HepG2 (cell line): Measurements from ENCODE around the gene THOC1. TPM values are rescaled to one million over a fixed set of nuclear protein-coding genes. Genes with fewer than 3 reads are reported as not detected.
A peak's percentile ranks its signal among the peaks of the same experiment; 100 is the strongest.

Source experiments
- ADNP ChIP-seq: sonication (generic); formaldehyde crosslinking; IDR thresholded peaks from 2 replicates; pipeline ENCODE4 v1.4.0; 2020; ENCODE audit warnings: missing genetic modification reagents
- EP300 ChIP-seq, 3 experiments: sonication (generic) in 1 of 3; formaldehyde crosslinking in 1 of 3; IDR thresholded peaks; 2 replicates each; pipeline versions ENCODE4 v1.5.1 to v1.6.1; 2011 to 2020; ENCODE audit warnings: low read depth in 2 of 3, low read length in 2 of 3, borderline replicate concordance in 1 of 3, improper control_type of control experiment in 1 of 3, mild to moderate bottlenecking in 1 of 3, missing genetic modification reagents in 1 of 3, moderate library complexity in 1 of 3
- FOXA1 ChIP-seq, 2 experiments: fragments of 450-650 bp in 1 of 2; sonication (generic) in 1 of 2; formaldehyde crosslinking in 1 of 2; IDR thresholded peaks; 2 replicates each; pipeline versions ENCODE4 v1.4.0 to v1.6.1; 2016 to 2020; ENCODE audit warnings: missing genetic modification reagents in 1 of 2
- HDAC1 ChIP-seq: sonication (generic); formaldehyde crosslinking; IDR thresholded peaks from 2 replicates; pipeline ENCODE4 v1.5.1; 2020; ENCODE audit warnings: mild to moderate bottlenecking, missing genetic modification reagents
- HDAC6 ChIP-seq: fragments of 200-600 bp; sonication (generic); IDR thresholded peaks from 2 replicates; pipeline ENCODE4 v1.7.0; 2017; ENCODE audit warnings: mild to moderate bottlenecking, antibody characterized with exemption, low read length, low read depth
- HES4 ChIP-seq: sonication (generic); formaldehyde crosslinking; IDR thresholded peaks from 2 replicates; pipeline ENCODE4 v1.9.0; 2021; ENCODE audit warnings: mild to moderate bottlenecking, missing genetic modification reagents, borderline replicate concordance
- HMG20B ChIP-seq: conservative IDR thresholded peaks from 2 replicates; pipeline ENCODE4 v1.6.1; 2016; ENCODE audit warnings: missing genetic modification reagents, missing compliant biosample characterization
- MBNL3 ChIP-seq: fragments of 250-450 bp; sonication (Bioruptor Pico); conservative IDR thresholded peaks from 2 replicates; pipeline ENCODE4 v1.8.0; 2022; ENCODE audit warnings: mild to moderate bottlenecking, inconsistent platforms
- NAIF1 ChIP-seq: sonication (generic); formaldehyde crosslinking; IDR thresholded peaks from 2 replicates; pipeline ENCODE4 v1.5.0; 2020; ENCODE audit warnings: mild to moderate bottlenecking, missing genetic modification reagents, borderline replicate concordance
- PAWR ChIP-seq: sonication (generic); formaldehyde crosslinking; IDR thresholded peaks from 2 replicates; pipeline ENCODE4 v1.4.0; 2020; ENCODE audit warnings: missing genetic modification reagents, mild to moderate bottlenecking, borderline replicate concordance
- PCBP1 ChIP-seq: fragments of 200-400 bp; formaldehyde crosslinking; IDR thresholded peaks from 2 replicates; pipeline ENCODE4 v1.6.1; 2017; ENCODE audit warnings: mild to moderate bottlenecking, low read depth, low read length, borderline replicate concordance
- RARA ChIP-seq: IDR thresholded peaks from 2 replicates; pipeline ENCODE4 v1.6.1; 2016; ENCODE audit warnings: missing genetic modification reagents, missing compliant biosample characterization
- SMARCE1 ChIP-seq: fragments of 450-650 bp; IDR thresholded peaks from 2 replicates; pipeline ENCODE4 v1.6.1; 2017; ENCODE audit warnings: borderline replicate concordance
- SMC3 ChIP-seq: IDR thresholded peaks from 2 replicates; pipeline ENCODE4 v1.6.1; 2011; ENCODE audit warnings: low read length, improper control_type of control experiment
- SOX5 ChIP-seq: IDR thresholded peaks from 2 replicates; pipeline ENCODE4 v1.6.1; 2016; ENCODE audit warnings: borderline replicate concordance
- SPEN ChIP-seq: sonication (generic); formaldehyde crosslinking; IDR thresholded peaks from 2 replicates; pipeline ENCODE4 v1.5.1; 2020; ENCODE audit warnings: low read depth, mild to moderate bottlenecking, missing genetic modification reagents
- TBX3 ChIP-seq: fragments of 450-650 bp; IDR thresholded peaks from 2 replicates; pipeline ENCODE4 v1.6.1; 2017; ENCODE audit warnings: antibody characterized with exemption, mild to moderate bottlenecking, inconsistent platforms, borderline replicate concordance
- ZKSCAN1 ChIP-seq: fragments of 150-350 bp; IDR thresholded peaks from 2 replicates; pipeline ENCODE4 v1.6.1; 2014; ENCODE audit warnings: low read length
- ZNF564 ChIP-seq: sonication (generic); formaldehyde crosslinking; IDR thresholded peaks from 2 replicates; pipeline ENCODE4 v1.8.1; 2023; ENCODE audit warnings: mild to moderate bottlenecking, missing genetic modification reagents
- ZNF746 ChIP-seq: sonication (generic); formaldehyde crosslinking; IDR thresholded peaks from 2 replicates; pipeline ENCODE4 v1.8.0; 2022; ENCODE audit warnings: mild to moderate bottlenecking, missing genetic modification reagents
- polyA plus RNA-seq, 8 experiments: library from polyadenylated mRNA; depleted of rRNA in 3 of 8; stranded (reverse) in 7 of 8; unstranded in 1 of 8; fragments of >200 nt; fragmentation: Illumina TruSeq in 4 of 8; extraction: Trizol in 4 of 8; gene quantifications; 2 replicates each; pipeline versions ENCODE4 v1.2.1 to v1.2.3, GENCODE V29; 2011 to 2016; ENCODE audit warnings: low read depth in 4 of 8, missing spikeins in 1 of 8, mixed read lengths in 1 of 8; ENCODE audit not compliant: insufficient read depth in 1 of 8
- total RNA-seq, 5 experiments: library from RNA; depleted of rRNA; stranded (reverse); fragments of >200 nt; fragmentation: Illumina TruSeq; extraction: Trizol; gene quantifications; 2 replicates each; pipeline ENCODE4 v1.2.3, GENCODE V29; 2016; ENCODE audit warnings: low read depth in 1 of 5
- TF ChIP-seq, protein P1 (sequence below): sonication (generic); formaldehyde crosslinking; conservative IDR thresholded peaks from 2 replicates; pipeline ENCODE4 v1.4.0; 2020; ENCODE audit warnings: missing genetic modification reagents
- TF ChIP-seq, protein P2 (sequence below): IDR thresholded peaks from 2 replicates; pipeline ENCODE4 v1.4.0; 2020; ENCODE audit warnings: mild to moderate bottlenecking, missing genetic modification reagents
- TF ChIP-seq, protein P3 (sequence below): sonication (generic); formaldehyde crosslinking; IDR thresholded peaks from 2 replicates; pipeline ENCODE4 v1.4.0; 2020; ENCODE audit warnings: missing genetic modification reagents, borderline replicate concordance

The THOC1 gene
- total and polyA plus RNA-seq, 2 of the 13 experiments (the other 11 are each of a cell fraction or from before 2014, with no cell fraction given): 40.6 to 56.7 TPM

DNA sequence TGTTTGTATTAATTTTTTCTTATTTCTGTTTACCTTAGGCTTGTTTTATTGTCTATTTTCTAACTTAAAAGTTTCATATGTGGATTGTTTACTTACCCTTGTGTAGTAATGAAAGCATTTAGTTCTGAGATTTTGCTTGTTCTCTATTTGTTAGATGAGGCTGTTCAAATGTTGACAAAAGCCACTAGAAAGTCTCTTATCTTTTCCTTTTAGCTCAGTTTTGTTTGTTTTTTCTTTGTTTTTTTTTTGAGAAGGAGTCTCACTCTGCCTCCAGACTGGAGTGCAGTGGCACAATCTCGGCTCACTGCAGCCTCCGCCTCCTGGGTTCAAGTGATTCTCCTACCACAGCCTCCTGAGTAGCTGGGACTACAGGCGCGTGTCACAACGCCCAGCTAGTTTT, 78.6 kb downstream of the THOC1 start (continued):
- TF ChIP-seq FOXA1 (IDR thresholded peaks at IDR 0.05) (peak; percentile 86), FOXA1 (CRISPR knock-in tag; IDR thresholded peaks at IDR 0.05) (no peak), MBNL3 (no peak), HDAC1 (CRISPR knock-in tag) (peak; percentile 44; the same call in 1 of the 2 replicates), SMC3 (no peak), RARA (CRISPR knock-in tag) (peak; percentile 55), ZNF564 (CRISPR knock-in tag) (no peak), SMARCE1 (no peak), PAWR (no peak), SOX5 (peak; percentile 88; the same call in 1 of the 2 replicates), ZNF746 (CRISPR knock-in tag) (no peak), TBX3 (peak; percentile 68; the same call in 1 of the 2 replicates), HMG20B (CRISPR knock-in tag) (peak; percentile 55; the same call in 1 of the 2 replicates), ZKSCAN1 (no peak), EP300 (IDR thresholded peaks at IDR 0.05; ENCODE audit: low read depth in 2 of 2, low read length in 2 of 2) (peak in 1 of 2 experiments; percentile 49; a peak in 1 of 4 replicates), EP300 (CRISPR knock-in tag; IDR thresholded peaks at IDR 0.05; ENCODE audit: borderline replicate concordance) (no peak), HES4 (no peak), PCBP1 (no peak), HDAC6 (no peak), SPEN (CRISPR knock-in tag) (no peak), ADNP (CRISPR knock-in tag) (no peak), NAIF1 (no peak)
- TF ChIP-seq, protein P1, sequence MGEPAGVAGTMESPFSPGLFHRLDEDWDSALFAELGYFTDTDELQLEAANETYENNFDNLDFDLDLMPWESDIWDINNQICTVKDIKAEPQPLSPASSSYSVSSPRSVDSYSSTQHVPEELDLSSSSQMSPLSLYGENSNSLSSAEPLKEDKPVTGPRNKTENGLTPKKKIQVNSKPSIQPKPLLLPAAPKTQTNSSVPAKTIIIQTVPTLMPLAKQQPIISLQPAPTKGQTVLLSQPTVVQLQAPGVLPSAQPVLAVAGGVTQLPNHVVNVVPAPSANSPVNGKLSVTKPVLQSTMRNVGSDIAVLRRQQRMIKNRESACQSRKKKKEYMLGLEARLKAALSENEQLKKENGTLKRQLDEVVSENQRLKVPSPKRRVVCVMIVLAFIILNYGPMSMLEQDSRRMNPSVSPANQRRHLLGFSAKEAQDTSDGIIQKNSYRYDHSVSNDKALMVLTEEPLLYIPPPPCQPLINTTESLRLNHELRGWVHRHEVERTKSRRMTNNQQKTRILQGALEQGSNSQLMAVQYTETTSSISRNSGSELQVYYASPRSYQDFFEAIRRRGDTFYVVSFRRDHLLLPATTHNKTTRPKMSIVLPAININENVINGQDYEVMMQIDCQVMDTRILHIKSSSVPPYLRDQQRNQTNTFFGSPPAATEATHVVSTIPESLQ: no peak
- TF ChIP-seq, protein P2, sequence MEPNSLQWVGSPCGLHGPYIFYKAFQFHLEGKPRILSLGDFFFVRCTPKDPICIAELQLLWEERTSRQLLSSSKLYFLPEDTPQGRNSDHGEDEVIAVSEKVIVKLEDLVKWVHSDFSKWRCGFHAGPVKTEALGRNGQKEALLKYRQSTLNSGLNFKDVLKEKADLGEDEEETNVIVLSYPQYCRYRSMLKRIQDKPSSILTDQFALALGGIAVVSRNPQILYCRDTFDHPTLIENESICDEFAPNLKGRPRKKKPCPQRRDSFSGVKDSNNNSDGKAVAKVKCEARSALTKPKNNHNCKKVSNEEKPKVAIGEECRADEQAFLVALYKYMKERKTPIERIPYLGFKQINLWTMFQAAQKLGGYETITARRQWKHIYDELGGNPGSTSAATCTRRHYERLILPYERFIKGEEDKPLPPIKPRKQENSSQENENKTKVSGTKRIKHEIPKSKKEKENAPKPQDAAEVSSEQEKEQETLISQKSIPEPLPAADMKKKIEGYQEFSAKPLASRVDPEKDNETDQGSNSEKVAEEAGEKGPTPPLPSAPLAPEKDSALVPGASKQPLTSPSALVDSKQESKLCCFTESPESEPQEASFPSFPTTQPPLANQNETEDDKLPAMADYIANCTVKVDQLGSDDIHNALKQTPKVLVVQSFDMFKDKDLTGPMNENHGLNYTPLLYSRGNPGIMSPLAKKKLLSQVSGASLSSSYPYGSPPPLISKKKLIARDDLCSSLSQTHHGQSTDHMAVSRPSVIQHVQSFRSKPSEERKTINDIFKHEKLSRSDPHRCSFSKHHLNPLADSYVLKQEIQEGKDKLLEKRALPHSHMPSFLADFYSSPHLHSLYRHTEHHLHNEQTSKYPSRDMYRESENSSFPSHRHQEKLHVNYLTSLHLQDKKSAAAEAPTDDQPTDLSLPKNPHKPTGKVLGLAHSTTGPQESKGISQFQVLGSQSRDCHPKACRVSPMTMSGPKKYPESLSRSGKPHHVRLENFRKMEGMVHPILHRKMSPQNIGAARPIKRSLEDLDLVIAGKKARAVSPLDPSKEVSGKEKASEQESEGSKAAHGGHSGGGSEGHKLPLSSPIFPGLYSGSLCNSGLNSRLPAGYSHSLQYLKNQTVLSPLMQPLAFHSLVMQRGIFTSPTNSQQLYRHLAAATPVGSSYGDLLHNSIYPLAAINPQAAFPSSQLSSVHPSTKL: peak; percentile 61
- TF ChIP-seq, protein P3, sequence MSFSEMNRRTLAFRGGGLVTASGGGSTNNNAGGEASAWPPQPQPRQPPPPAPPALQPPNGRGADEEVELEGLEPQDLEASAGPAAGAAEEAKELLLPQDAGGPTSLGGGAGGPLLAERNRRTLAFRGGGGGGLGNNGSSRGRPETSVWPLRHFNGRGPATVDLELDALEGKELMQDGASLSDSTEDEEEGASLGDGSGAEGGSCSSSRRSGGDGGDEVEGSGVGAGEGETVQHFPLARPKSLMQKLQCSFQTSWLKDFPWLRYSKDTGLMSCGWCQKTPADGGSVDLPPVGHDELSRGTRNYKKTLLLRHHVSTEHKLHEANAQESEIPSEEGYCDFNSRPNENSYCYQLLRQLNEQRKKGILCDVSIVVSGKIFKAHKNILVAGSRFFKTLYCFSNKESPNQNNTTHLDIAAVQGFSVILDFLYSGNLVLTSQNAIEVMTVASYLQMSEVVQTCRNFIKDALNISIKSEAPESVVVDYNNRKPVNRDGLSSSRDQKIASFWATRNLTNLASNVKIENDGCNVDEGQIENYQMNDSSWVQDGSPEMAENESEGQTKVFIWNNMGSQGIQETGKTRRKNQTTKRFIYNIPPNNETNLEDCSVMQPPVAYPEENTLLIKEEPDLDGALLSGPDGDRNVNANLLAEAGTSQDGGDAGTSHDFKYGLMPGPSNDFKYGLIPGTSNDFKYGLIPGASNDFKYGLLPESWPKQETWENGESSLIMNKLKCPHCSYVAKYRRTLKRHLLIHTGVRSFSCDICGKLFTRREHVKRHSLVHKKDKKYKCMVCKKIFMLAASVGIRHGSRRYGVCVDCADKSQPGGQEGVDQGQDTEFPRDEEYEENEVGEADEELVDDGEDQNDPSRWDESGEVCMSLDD: no peak
